Colonic mucosa (tissue), 4 donors: ENCODE results near the gene TSPAN3. TPM values are rescaled to one million over a fixed set of nuclear protein-coding genes. Genes with fewer than 3 reads are reported as not detected.

Experiments
- DNase-seq: peaks from one replicate; pipeline ENCODE4 v3.0.0-alpha.2; 2020
- H3K27ac ChIP-seq: fragments of 200-600 bp; one replicate; pipeline ENCODE4 v1.8.0; 2021
- H3K27me3 ChIP-seq: fragments of 200-600 bp; one replicate; pipeline ENCODE4 v1.8.0; 2021
- H3K36me3 ChIP-seq: fragments of 200-600 bp; one replicate; pipeline ENCODE4 v1.8.0; 2021
- H3K4me1 ChIP-seq: fragments of 200-600 bp; one replicate; pipeline ENCODE4 v1.8.0; 2021; ENCODE audit warnings: mild to moderate bottlenecking
- H3K4me3 ChIP-seq: fragments of 200-600 bp; one replicate; pipeline ENCODE4 v1.8.0; 2021
- H3K9ac ChIP-seq, 2 donors: one replicate each; pipeline ENCODE4 v1.7.0; 2013; ENCODE audit warnings: control low read depth in 2 of 2, low read depth in 2 of 2, low read length in 2 of 2
- H3K9me3 ChIP-seq: fragments of 200-600 bp; one replicate; pipeline ENCODE4 v1.8.0; 2021
- CTCF ChIP-seq: fragments of 200-600 bp; IDR thresholded peaks from one replicate; pipeline ENCODE4 v1.8.0; 2022; ENCODE audit warnings: antibody characterized with exemption, mild to moderate bottlenecking
- intact Hi-C: fragments of 100-400 bp; cut with DNase I; formaldehyde crosslinking; loops from one replicate; pipeline ENCODE4 v1.14.1; 2022
- total RNA-seq, 2 donors: library from RNA; stranded (reverse); fragmentation: NEBNext Ultra II Directional in 1 of 2; extraction: Animal tissue kit (Norgen Biotek cat#: 25700) in 1 of 2; gene quantifications; one replicate each; pipeline ENCODE4 v1.2.1, GENCODE V29; 2021
- donor health status: healthy.
- donor health status: DM: no; HTN: no; CAD: no.
- donor health status: DM: no; HTN: no; CAD: no.

Gene TSPAN3
- total RNA-seq, 2 donors from 2014 or later: 594 to 841 TPM

GRCh38 chr15:77096138-77096537 is 25.2 kb upstream of the TSPAN3 start:
- Histone ChIP-seq H3K4me1 (no peaks in the 10 kb centered on the region), H3K9me3 (no peaks in the 10 kb centered on the region), H3K27ac (no peak overlapping the region), H3K36me3 (no peaks in the 10 kb centered on the region), H3K4me3 (no peak overlapping the region), H3K9ac (no peak overlapping the region), H3K27me3 (no peaks in the 10 kb centered on the region)
- TF ChIP-seq CTCF: no peak
- DNase-seq: no peak
- intact Hi-C loops: no loop called here

GRCh38 chr15:77094397-77095030 is 23.6 kb upstream of the TSPAN3 start:
- no peaks in the 10 kb centered on the region for H3K36me3 ChIP-seq
- no peaks in the 10 kb centered on the region for H3K9me3 ChIP-seq
- no peak for TF ChIP-seq CTCF
- no peak overlapping the region for H3K27ac ChIP-seq
- H3K4me1 ChIP-seq: no peaks in the 10 kb centered on the region
- DNase-seq: no peak
- H3K9ac ChIP-seq: no peak overlapping the region
- H3K4me3 ChIP-seq: no peak overlapping the region
- intact Hi-C loops: no loop called here
- H3K27me3 ChIP-seq: no peaks in the 10 kb centered on the region

GRCh38 chr15:77093436-77093835 is 22.5 kb upstream of the TSPAN3 start:
- no peaks in the 10 kb centered on the region for H3K27me3 ChIP-seq
- H3K9me3 ChIP-seq: no peaks in the 10 kb centered on the region
- no peaks in the 10 kb centered on the region for H3K4me1 ChIP-seq
- intact Hi-C loops: no loop called here
- no peak overlapping the region for H3K9ac ChIP-seq
- H3K27ac ChIP-seq: no peak overlapping the region
- no peak for DNase-seq
- TF ChIP-seq CTCF: no peak
- H3K4me3 ChIP-seq: no peak overlapping the region
- no peaks in the 10 kb centered on the region for H3K36me3 ChIP-seq

GRCh38 chr15:77091097-77091496 is 20.2 kb upstream of the TSPAN3 start:
- no peak overlapping the region for H3K4me3 ChIP-seq
- intact Hi-C loops: no loop called here
- TF ChIP-seq CTCF: no peak
- no peaks in the 10 kb centered on the region for H3K36me3 ChIP-seq
- no peaks in the 10 kb centered on the region for H3K27me3 ChIP-seq
- no peak for DNase-seq
- no peak overlapping the region for H3K27ac ChIP-seq
- H3K9me3 ChIP-seq: no peaks in the 10 kb centered on the region
- H3K9ac ChIP-seq: no peak overlapping the region
- no peaks in the 10 kb centered on the region for H3K4me1 ChIP-seq

GRCh38 chr15:77087213-77087612 is 16.3 kb upstream of the TSPAN3 start:
- H3K4me3 ChIP-seq: no peak overlapping the region
- no peaks in the 10 kb centered on the region for H3K27me3 ChIP-seq
- no peaks in the 10 kb centered on the region for H3K9me3 ChIP-seq
- H3K4me1 ChIP-seq: no peaks in the 10 kb centered on the region
- intact Hi-C loops: no loop called here
- no peaks in the 10 kb centered on the region for H3K36me3 ChIP-seq
- TF ChIP-seq CTCF: no peak
- no peak for DNase-seq
- H3K27ac ChIP-seq: no peak overlapping the region
- no peak overlapping the region for H3K9ac ChIP-seq
